Memory B cell (primary cell): ENCODE measurements around the gene OTOF.

ENCODE experiments used
- ATAC-seq: fragments of 150-1000 bp; cut with Tn5 transposase; 2 replicates; pipeline ENCODE4 v1.10.0; 2021; ENCODE audit warnings: low read depth, mild to moderate bottlenecking, moderate library complexity
- DNase-seq, 2 donors: peaks; one replicate each; pipeline ENCODE4 v3.0.0; 2022; ENCODE audit warnings: low spot score in 2 of 2
- H3K27ac Mint-ChIP-seq: one replicate; pipeline ENCODE4 v1.8.0; 2022; ENCODE audit warnings: mild to moderate bottlenecking, moderate library complexity, mixed read lengths
- H3K27me3 Mint-ChIP-seq: one replicate; pipeline ENCODE4 v1.8.0; 2022; ENCODE audit warnings: mixed read lengths
- H3K36me3 Mint-ChIP-seq: one replicate; pipeline ENCODE4 v1.8.0; 2022; ENCODE audit warnings: mild to moderate bottlenecking, mixed read lengths
- H3K4me1 Mint-ChIP-seq: one replicate; pipeline ENCODE4 v1.8.0; 2022; ENCODE audit warnings: mixed read lengths
- H3K4me3 Mint-ChIP-seq: one replicate; pipeline ENCODE4 v1.8.0; 2022; ENCODE audit warnings: mild to moderate bottlenecking, moderate library complexity, mixed read lengths
- H3K9me3 Mint-ChIP-seq: one replicate; pipeline ENCODE4 v1.8.0; 2022; ENCODE audit warnings: mixed read lengths

The OTOF gene

DNA sequence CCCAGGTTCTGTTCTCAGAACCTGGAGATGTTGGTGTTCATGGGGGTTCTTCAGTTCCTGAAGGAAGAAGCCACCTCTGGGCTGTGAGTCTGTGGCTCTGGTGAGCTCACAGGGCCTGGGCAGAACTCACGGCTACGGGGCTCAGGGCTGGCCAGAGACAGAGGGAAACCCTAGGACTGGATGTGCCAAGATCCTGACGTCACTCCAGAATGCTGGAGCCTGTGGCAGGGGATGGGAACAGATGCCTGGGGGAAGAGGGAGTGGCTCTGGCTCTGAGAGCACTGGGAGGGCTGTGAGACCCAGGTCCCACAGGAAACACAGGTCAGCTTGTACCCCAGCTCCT lies at the start of gene OTOF:
Gene OTOF (minus strand): TSS at position 214 of the 343 bp plus-strand sequence.
- ATAC-seq (no peak), DNase-seq (no peak)
- Mint-ChIP-seq H3K36me3 (no peaks in the 10 kb centered on the region), H3K4me3 (no peak within 1 kb of the TSS), H3K9me3 (no peaks in the 10 kb centered on the region), H3K4me1 (peaks cover 5% of the 10 kb centered on the region), H3K27me3 (peaks cover 7% of the 10 kb centered on the region), H3K27ac (peak within 1 kb of the TSS; percentile 4)

- no peak for DNase-seq
- no peak overlapping the region for H3K27ac Mint-ChIP-seq
- ATAC-seq = no peak
- no peaks in the 10 kb centered on the region for H3K36me3 Mint-ChIP-seq
- H3K27me3 Mint-ChIP-seq = peaks cover 14% of the 10 kb centered on the region
- no peak overlapping the region for H3K4me3 Mint-ChIP-seq
- H3K4me1 Mint-ChIP-seq = no peaks in the 10 kb centered on the region
- no peaks in the 10 kb centered on the region for H3K9me3 Mint-ChIP-seq
Measured at GRCh38 chr2:26526589-26526988, 48.7 kb upstream of the OTOF start.

DNA sequence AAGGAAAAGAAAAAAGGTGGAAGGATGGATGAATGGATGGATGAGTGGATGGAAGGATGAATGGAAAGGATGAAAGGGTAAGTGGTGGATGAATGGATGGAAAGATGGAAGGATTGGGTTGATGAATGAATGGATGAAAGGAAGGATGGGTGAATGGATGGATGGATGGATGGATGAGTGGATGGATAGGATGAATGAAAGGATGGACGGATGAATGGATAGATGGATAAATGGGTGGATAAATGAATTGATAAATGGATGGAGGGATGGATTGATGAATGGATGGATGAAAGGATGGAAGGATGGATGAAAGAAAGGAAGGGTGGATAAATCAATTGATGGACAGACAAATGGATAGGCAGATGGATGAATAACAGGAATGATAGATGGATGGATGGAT lies 48.2 kb upstream of the OTOF start:
- Mint-ChIP-seq H3K4me1 (no peaks in the 10 kb centered on the region), H3K9me3 (no peaks in the 10 kb centered on the region), H3K27ac (no peak overlapping the region), H3K27me3 (peaks cover 11% of the 10 kb centered on the region), H3K36me3 (no peaks in the 10 kb centered on the region), H3K4me3 (no peak overlapping the region)
- DNase-seq = no peak
- no peak for ATAC-seq

- no peak for DNase-seq
- no peak overlapping the region for H3K4me3 Mint-ChIP-seq
- H3K9me3 Mint-ChIP-seq = no peaks in the 10 kb centered on the region
- no peaks in the 10 kb centered on the region for H3K36me3 Mint-ChIP-seq
- peaks cover 8% of the 10 kb centered on the region for H3K27me3 Mint-ChIP-seq
- H3K4me1 Mint-ChIP-seq = no peaks in the 10 kb centered on the region
- ATAC-seq = no peak
- no peak overlapping the region for H3K27ac Mint-ChIP-seq
Measured at GRCh38 chr2:26523750-26524149, 45.8 kb upstream of the OTOF start.

GRCh38 chr2:26522751-26523171 lies 44.8 kb upstream of the OTOF start:
- ATAC-seq (no peak), DNase-seq (no peak)
- Mint-ChIP-seq H3K36me3 (no peaks in the 10 kb centered on the region), H3K4me3 (no peak overlapping the region), H3K27ac (no peak overlapping the region), H3K4me1 (no peaks in the 10 kb centered on the region), H3K9me3 (no peaks in the 10 kb centered on the region), H3K27me3 (peaks cover 8% of the 10 kb centered on the region)

DNA sequence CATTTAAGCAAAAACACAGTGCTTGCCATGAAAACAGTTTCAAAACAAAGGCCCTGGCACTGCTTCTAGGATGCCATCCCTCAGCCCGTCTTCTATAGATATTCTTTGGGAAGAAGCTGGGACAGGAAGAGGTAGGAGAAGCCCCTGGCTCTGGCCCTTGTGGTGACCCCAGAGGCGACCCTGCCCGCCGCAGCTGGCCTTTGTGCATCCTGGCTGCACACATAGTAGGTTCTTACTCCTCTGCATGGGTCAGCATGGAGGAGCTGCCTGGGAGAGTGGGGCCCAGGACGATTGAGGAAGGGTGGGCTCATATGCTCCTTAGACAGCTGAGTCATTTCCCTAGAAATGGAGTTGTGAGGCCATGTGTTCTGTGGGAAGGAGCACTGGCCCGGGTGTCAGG lies 44.4 kb upstream of the OTOF start:
- DNase-seq = no peak
- ATAC-seq = no peak
- H3K27ac Mint-ChIP-seq = no peak overlapping the region
- H3K9me3 Mint-ChIP-seq = no peaks in the 10 kb centered on the region
- no peak overlapping the region for H3K4me3 Mint-ChIP-seq
- peaks cover 8% of the 10 kb centered on the region for H3K27me3 Mint-ChIP-seq
- no peaks in the 10 kb centered on the region for H3K4me1 Mint-ChIP-seq
- H3K36me3 Mint-ChIP-seq = no peaks in the 10 kb centered on the region

- ATAC-seq (no peak), DNase-seq (no peak)
- H3K27me3 Mint-ChIP-seq = peaks cover 8% of the 10 kb centered on the region
- H3K9me3 Mint-ChIP-seq = no peaks in the 10 kb centered on the region
- no peak overlapping the region for H3K27ac Mint-ChIP-seq
- H3K36me3 Mint-ChIP-seq = no peaks in the 10 kb centered on the region
- no peak overlapping the region for H3K4me3 Mint-ChIP-seq
- no peaks in the 10 kb centered on the region for H3K4me1 Mint-ChIP-seq
Measured at GRCh38 chr2:26521913-26522180, 43.9 kb upstream of the OTOF start.

DNA sequence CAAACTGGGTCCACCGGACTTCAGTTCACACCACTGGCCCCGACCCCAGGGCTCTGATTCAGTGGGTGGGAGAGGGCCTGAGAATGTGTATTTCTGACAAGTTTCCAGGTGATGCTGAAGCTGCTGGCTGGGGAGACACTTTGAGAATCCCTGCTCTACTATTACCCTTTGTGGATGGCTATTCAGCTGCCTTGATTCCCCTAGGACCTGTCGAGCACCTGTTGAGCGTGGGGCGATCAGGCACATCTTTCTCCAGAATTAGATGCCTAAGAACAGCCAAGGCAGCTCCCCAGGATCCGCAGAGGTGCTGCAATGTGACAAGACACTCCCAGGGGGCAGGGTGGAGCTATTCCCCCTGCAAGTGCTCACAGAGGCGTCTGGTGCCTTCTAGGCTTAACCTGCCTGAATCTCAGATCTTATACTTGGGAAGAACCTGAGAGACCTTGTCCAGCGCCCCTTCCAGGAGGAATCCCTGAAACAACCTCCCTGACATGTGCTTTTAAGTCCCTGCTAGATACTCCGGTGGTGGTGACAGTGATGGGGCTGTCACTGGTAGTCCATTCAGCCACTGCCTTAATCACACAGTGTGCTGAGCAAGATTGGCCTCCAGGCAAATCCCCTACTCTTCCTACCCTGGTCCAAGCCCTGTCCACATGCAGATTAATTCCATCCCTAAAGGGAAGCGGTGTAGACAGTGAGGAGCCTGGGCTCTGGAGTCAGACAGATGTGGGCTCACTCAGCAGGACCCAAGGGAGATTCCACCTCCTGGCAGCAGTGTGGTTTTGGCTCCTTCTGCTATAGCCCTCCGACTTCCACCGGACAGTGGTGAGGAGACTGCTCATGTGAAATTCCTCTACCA lies 43.4 kb upstream of the OTOF start:
- no peak overlapping the region for H3K4me3 Mint-ChIP-seq
- no peaks in the 10 kb centered on the region for H3K36me3 Mint-ChIP-seq
- ATAC-seq (no peak), DNase-seq (no peak)
- peaks cover 8% of the 10 kb centered on the region for H3K27me3 Mint-ChIP-seq
- H3K27ac Mint-ChIP-seq = no peak overlapping the region
- H3K9me3 Mint-ChIP-seq = no peaks in the 10 kb centered on the region
- no peaks in the 10 kb centered on the region for H3K4me1 Mint-ChIP-seq

DNA sequence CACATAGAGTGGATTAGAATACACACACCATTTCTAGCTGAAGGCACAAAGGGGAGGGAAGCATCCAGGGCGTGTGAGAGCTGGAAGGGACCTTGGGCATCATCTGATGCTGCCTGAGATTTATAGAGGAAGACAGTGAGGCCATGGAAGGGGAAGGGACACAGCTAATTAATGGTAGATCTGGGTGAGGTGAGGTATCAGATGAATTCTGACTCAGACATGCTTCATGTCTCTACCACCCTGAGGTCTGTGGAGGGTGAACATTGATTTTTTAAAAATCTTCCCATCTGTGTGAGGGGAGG lies 42.2 kb upstream of the OTOF start:
- Mint-ChIP-seq H3K36me3 (no peaks in the 10 kb centered on the region), H3K4me1 (no peaks in the 10 kb centered on the region), H3K27me3 (peaks cover 9% of the 10 kb centered on the region), H3K9me3 (no peaks in the 10 kb centered on the region), H3K27ac (no peak overlapping the region), H3K4me3 (no peak overlapping the region)
- DNase-seq (no peak), ATAC-seq (no peak)

GRCh38 chr2:26519396-26520147 lies 41.6 kb upstream of the OTOF start:
- no peak for ATAC-seq
- H3K27ac Mint-ChIP-seq = no peak overlapping the region
- no peaks in the 10 kb centered on the region for H3K36me3 Mint-ChIP-seq
- no peaks in the 10 kb centered on the region for H3K4me1 Mint-ChIP-seq
- H3K27me3 Mint-ChIP-seq = peaks cover 10% of the 10 kb centered on the region
- no peak overlapping the region for H3K4me3 Mint-ChIP-seq
- no peaks in the 10 kb centered on the region for H3K9me3 Mint-ChIP-seq
- no peak for DNase-seq

DNA sequence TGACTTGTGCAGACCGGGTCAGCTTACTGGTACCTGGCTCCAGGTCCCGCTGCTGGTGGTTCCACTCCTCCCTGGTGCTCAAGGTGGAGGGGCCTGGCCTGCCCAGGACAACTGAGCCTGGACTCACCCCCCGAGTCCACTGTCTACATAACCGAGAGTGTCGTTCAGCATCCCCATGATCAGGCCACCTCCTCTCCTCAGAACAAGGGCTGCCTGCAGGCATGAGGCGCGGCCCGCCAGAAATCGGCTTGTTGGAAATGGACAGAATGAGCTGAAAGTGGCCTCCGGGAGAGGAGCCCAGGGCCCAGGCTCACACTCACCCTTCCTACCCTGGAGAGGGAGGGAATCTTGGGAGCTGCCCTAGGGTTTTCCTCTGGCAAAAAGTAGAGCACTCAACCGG lies 38.9 kb upstream of the OTOF start:
- Mint-ChIP-seq H3K4me3 (no peak overlapping the region), H3K9me3 (no peaks in the 10 kb centered on the region), H3K36me3 (no peaks in the 10 kb centered on the region), H3K27me3 (peaks cover 10% of the 10 kb centered on the region), H3K4me1 (peaks cover 5% of the 10 kb centered on the region), H3K27ac (no peak overlapping the region)
- ATAC-seq = no peak
- DNase-seq = no peak

DNA sequence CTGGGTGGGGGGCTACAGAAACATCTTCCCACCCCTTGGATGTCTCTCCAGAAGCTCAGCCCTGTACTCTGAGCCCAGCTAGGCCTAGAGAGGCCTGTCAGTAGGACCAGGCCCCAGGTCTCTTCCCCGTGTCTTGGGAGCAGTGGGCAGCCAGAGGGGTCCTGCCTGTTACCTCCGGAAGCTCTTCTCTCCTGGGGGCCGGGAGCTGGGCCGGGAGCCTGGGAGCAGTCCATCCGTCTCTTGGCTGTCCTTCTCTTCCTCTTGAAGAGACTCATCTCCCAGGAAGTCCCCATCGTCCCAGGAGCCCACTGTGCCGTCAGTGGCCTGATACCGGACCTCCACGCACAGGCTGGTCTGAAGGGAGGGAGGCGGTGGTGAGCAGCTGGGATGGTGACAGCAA lies 38.3 kb upstream of the OTOF start:
- peaks cover 5% of the 10 kb centered on the region for H3K4me1 Mint-ChIP-seq
- H3K27ac Mint-ChIP-seq = no peak overlapping the region
- H3K9me3 Mint-ChIP-seq = no peaks in the 10 kb centered on the region
- ATAC-seq (no peak), DNase-seq (no peak)
- H3K36me3 Mint-ChIP-seq = no peaks in the 10 kb centered on the region
- H3K4me3 Mint-ChIP-seq = no peak overlapping the region
- H3K27me3 Mint-ChIP-seq = peaks cover 12% of the 10 kb centered on the region

DNA sequence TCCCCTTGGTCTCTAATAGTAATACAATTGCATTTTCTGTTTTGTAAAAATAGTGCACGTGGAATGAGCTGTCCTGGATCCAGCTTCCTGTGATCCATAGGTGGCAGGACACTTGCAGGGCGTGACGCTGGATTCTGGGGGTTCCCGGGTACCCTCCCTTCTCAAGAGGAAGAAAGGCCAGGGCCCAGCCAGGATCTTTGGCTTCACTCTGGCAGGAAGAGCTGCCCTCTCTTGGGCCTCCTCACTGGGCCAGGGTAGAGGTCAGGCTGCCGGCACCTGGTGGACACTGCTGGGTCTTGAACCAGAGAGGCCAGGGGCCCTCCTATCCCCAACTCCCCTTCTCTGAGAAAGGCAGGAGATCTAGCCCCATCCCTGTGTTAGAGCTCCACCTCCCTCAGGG lies 37.8 kb upstream of the OTOF start:
- H3K4me1 Mint-ChIP-seq = peaks cover 5% of the 10 kb centered on the region
- H3K4me3 Mint-ChIP-seq = no peak overlapping the region
- no peaks in the 10 kb centered on the region for H3K36me3 Mint-ChIP-seq
- H3K27me3 Mint-ChIP-seq = peaks cover 10% of the 10 kb centered on the region
- ATAC-seq (no peak), DNase-seq (no peak)
- no peaks in the 10 kb centered on the region for H3K9me3 Mint-ChIP-seq
- no peak overlapping the region for H3K27ac Mint-ChIP-seq

DNA sequence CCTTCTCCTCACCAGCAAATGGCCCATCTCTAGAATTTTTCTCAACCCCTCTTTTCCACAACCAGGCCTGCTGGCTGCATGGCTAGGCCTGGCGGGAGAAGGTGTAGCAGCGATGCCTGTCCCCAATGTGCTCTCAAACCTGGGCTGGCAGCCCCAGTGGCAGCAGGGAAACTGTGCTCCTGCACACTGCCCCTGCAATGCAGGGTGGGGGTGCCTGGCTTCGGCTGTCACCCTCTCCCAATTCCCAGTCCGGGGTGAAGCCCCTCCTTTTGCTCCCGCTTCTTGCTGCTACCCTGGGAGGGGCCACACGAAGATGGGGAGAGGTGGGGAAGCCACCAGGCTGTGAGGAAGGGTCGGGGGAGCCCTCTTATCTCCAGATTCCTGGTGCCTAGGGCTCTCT lies 36.1 kb upstream of the OTOF start:
- Mint-ChIP-seq H3K4me1 (peaks cover 5% of the 10 kb centered on the region), H3K9me3 (no peaks in the 10 kb centered on the region), H3K36me3 (no peaks in the 10 kb centered on the region), H3K27ac (no peak overlapping the region), H3K4me3 (no peak overlapping the region), H3K27me3 (peaks cover 9% of the 10 kb centered on the region)
- ATAC-seq (no peak), DNase-seq (no peak)

DNA sequence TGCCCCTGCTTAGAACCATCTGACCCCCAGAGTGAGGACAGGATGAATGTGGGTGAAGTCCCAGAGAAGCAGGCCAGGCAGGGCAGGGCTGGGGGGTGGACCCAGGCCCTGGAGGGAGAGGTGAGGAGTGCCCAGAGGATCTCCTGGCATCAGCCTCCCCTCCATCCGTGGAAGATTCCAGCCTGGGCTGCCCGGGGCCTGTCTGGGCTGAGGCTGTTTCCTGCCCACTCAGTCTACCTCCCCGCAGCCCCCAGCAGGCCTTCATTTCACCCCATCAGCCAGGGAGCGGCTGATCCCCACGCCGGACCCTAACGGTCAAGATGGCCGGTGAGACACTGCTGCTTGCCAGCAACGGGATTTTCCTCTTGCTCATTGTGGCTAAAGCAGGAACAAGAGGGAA lies 35.3 kb upstream of the OTOF start:
- ATAC-seq = no peak

More for the DNA sequence above, 35.3 kb upstream of the OTOF start:
- H3K9me3 Mint-ChIP-seq = no peaks in the 10 kb centered on the region
- H3K4me1 Mint-ChIP-seq = peaks cover 5% of the 10 kb centered on the region
- peaks cover 9% of the 10 kb centered on the region for H3K27me3 Mint-ChIP-seq
- no peak overlapping the region for H3K4me3 Mint-ChIP-seq
- H3K36me3 Mint-ChIP-seq = no peaks in the 10 kb centered on the region
- H3K27ac Mint-ChIP-seq = no peak overlapping the region
- no peak for DNase-seq
